Lower leg skin (tissue), 4 donors: ENCODE data around the gene MATN1. TPM values are rescaled to one million over a fixed set of nuclear protein-coding genes. Genes with fewer than 3 reads are reported as not detected.
A peak's percentile ranks its signal among the peaks of the same experiment; 100 is the strongest.

Experiments used
- DNase-seq, 2 donors: peaks; one replicate each; pipeline ENCODE4 v3.0.0-alpha.2; 2019; ENCODE audit warnings: low spot score in 2 of 2
- H3K4me3 ChIP-seq: fragments of 200-600 bp; sonication (generic); 2 replicates; pipeline ENCODE4 v1.5.1; 2017; ENCODE audit warnings: mild to moderate bottlenecking, low read depth; ENCODE audit not compliant: poor library complexity, severe bottlenecking
- CTCF ChIP-seq, 3 donors: fragments of 450-650 bp; IDR thresholded peaks; one replicate each; pipeline ENCODE4 v1.5.1; 2016; ENCODE audit warnings: antibody characterized with exemption in 3 of 3, mild to moderate bottlenecking in 3 of 3, moderate library complexity in 2 of 3
- POLR2A ChIP-seq, 2 donors: fragments of 450-650 bp; IDR thresholded peaks; one replicate each; pipeline ENCODE4 v1.6.1; 2016 to 2017; ENCODE audit warnings: antibody characterized with exemption in 2 of 2, mild to moderate bottlenecking in 1 of 2, moderate library complexity in 1 of 2
- WGBS, 2 donors: methylation state at CpG; one replicate each; pipeline ENCODE4 v1.1.5; 2018; 5-methylcytosine and 5-hydroxymethylcytosine counted together
- intact Hi-C: fragments of 100-400 bp; cut with DNase I; formaldehyde crosslinking; loops from one replicate; pipeline ENCODE4 v1.15.0; 2023; ENCODE audit warnings: low total_unique reads
- total RNA-seq, 4 donors: library from RNA; depleted of rRNA; stranded (reverse); fragments of >200 nt; gene quantifications; one replicate each; pipeline ENCODE4 v1.1.0, GENCODE V29; 2016

The MATN1 gene
- total RNA-seq, 4 donors from 2014 or later, result not detected

GRCh38 chr1:30751830-30752650 is 28.7 kb upstream of the MATN1 start:
- WGBS, 2 donors, result 81 to 82% methylated on average over 8 of the region's 8 CpGs
- TF ChIP-seq CTCF (IDR thresholded peaks at IDR 0.05) (no peak), POLR2A (IDR thresholded peaks at IDR 0.05) (no peak)
- no peak overlapping the region for H3K4me3 ChIP-seq
- intact Hi-C loops, result no loop called here
- no peak for DNase-seq

- H3K4me3 ChIP-seq, result no peak overlapping the region
- 68 to 79% methylated on average over 9 to 10 of the region's 10 CpGs for WGBS, 2 donors
- no peak for DNase-seq
- TF ChIP-seq CTCF (IDR thresholded peaks at IDR 0.05) (no peak), POLR2A (IDR thresholded peaks at IDR 0.05) (no peak)
- intact Hi-C loops, result no loop called here
These were observed 27.4 kb upstream of the MATN1 start for GRCh38 chr1:30750731-30751291.

GRCh38 chr1:30749691-30750583 is 26.6 kb upstream of the MATN1 start:
- H3K4me3 ChIP-seq, result no peak overlapping the region
- DNase-seq, result no peak
- 78 to 79% methylated on average over 23 of the region's 23 CpGs for WGBS, 2 donors
- TF ChIP-seq POLR2A (IDR thresholded peaks at IDR 0.05) (no peak), CTCF (IDR thresholded peaks at IDR 0.05) (no peak)
- intact Hi-C loops, result no loop called here

- TF ChIP-seq POLR2A (IDR thresholded peaks at IDR 0.05) (no peak), CTCF (IDR thresholded peaks at IDR 0.05) (no peak)
- intact Hi-C loops, result no loop called here
- no peak overlapping the region for H3K4me3 ChIP-seq
- 59 to 65% methylated on average over 16 of the region's 16 CpGs for WGBS, 2 donors
- DNase-seq, result no peak
These were observed 25.5 kb upstream of the MATN1 start for GRCh38 chr1:30748699-30749401.

- intact Hi-C loops, result no loop called here
- TF ChIP-seq POLR2A (IDR thresholded peaks at IDR 0.05) (no peak), CTCF (IDR thresholded peaks at IDR 0.05) (no peak)
- WGBS, 2 donors, result 40 to 45% methylated on average over 9 of the region's 9 CpGs
- no peak overlapping the region for H3K4me3 ChIP-seq
- peak in 1 of 2 donors; percentile 26 for DNase-seq
These were observed 24.8 kb upstream of the MATN1 start for GRCh38 chr1:30748098-30748698.
